Thyroid gland (tissue), 4 donors: Measurements from ENCODE around the gene DLX2. TPM values are rescaled to one million over a fixed set of nuclear protein-coding genes. Genes with fewer than 3 reads are reported as not detected.

Experiments used
- DNase-seq, 2 donors: peaks; one replicate each; pipeline ENCODE4 v3.0.0-alpha.2; 2019
- H3K27ac ChIP-seq, 3 donors: fragments of 200-600 bp; sonication (generic); 1 replicate in 2 of 3; 2 replicates in 1 of 3; pipeline ENCODE4 v1.5.1; 2016 to 2019; ENCODE audit warnings: mild to moderate bottlenecking in 1 of 3, moderate library complexity in 1 of 3
- H3K27me3 ChIP-seq: fragments of 200-600 bp; sonication (generic); one replicate; pipeline ENCODE4 v1.5.1; 2019
- H3K36me3 ChIP-seq, 2 donors: fragments of 200-600 bp; sonication (generic); one replicate each; pipeline ENCODE4 v1.5.1; 2016 to 2019
- H3K4me1 ChIP-seq, 2 donors: fragments of 200-600 bp; sonication (generic); one replicate each; pipeline ENCODE4 v1.5.1; 2017 to 2019
- H3K4me3 ChIP-seq, 3 donors: fragments of 200-600 bp; sonication (generic); replicated peaks in 1 of 3; 1 replicate in 2 of 3; 2 replicates in 1 of 3; pipeline ENCODE4 v1.5.1; 2016; ENCODE audit warnings: mild to moderate bottlenecking in 1 of 3
- H3K9me3 ChIP-seq: fragments of 200-600 bp; sonication (generic); one replicate; pipeline ENCODE4 v1.5.1; 2017
- CTCF ChIP-seq, 6 experiments: fragments of 200-600 bp in 3 of 6; fragments of 450-650 bp in 3 of 6; sonication (generic) in 3 of 6; IDR thresholded peaks; one replicate each; pipeline ENCODE4 v1.5.1; 2016 to 2019; ENCODE audit warnings: antibody characterized with exemption in 6 of 6, mild to moderate bottlenecking in 2 of 6, inconsistent platforms in 1 of 6, moderate library complexity in 1 of 6
- POLR2A ChIP-seq, 2 donors: fragments of 450-650 bp; IDR thresholded peaks; one replicate each; pipeline ENCODE4 v1.6.1; 2017; ENCODE audit warnings: antibody characterized with exemption in 2 of 2, mild to moderate bottlenecking in 2 of 2, moderate library complexity in 1 of 2
- WGBS, 2 donors: methylation state at CpG; one replicate each; pipeline ENCODE4 v1.1.5; 2017; 5-methylcytosine and 5-hydroxymethylcytosine counted together
- intact Hi-C: fragments of 100-400 bp; cut with DNase I; formaldehyde crosslinking; loops from one replicate; pipeline ENCODE4 v1.15.1; 2023
- total RNA-seq, 4 donors: library from RNA; depleted of rRNA; stranded (reverse); fragments of >200 nt; gene quantifications; one replicate each; pipeline ENCODE4 v1.2.3, GENCODE V29; 2016

DLX2 gene
- total RNA-seq, 4 donors from 2014 or later, result 0.25 to 0.78 (median 0.40) TPM; not detected in 1

DNA sequence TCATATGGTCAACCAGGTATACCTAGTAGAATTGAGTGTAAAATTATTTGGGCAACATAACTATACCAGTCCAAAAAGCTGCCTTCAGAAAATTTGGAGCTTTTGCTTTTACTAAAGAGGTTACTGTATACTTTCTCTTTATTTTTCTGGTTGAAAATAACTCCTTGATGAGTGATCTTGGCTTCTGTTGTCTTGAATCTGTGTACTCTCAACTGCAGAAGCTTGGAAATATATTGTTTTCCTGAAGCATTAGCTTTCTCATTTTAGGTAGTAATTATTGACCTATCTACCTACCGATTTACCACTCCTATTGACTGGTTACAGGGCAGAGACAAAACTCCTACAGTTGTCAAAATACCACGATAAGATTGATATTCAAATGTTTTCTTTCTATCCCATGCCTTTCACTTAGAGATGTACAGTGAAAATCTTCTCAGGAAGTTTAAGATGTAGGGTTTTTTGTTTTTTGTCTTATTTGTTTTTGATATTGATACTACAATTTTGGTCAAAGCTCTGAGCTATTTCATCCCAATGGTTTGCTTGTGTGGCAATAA lies 53.1 kb downstream of the DLX2 start:
- no peak for DNase-seq
- Histone ChIP-seq H3K4me1 (no peaks in the 10 kb centered on the region), H3K4me3 (no peak overlapping the region), H3K36me3 (no peaks in the 10 kb centered on the region), H3K27me3 (no peaks in the 10 kb centered on the region), H3K27ac (no peak overlapping the region), H3K9me3 (no peaks in the 10 kb centered on the region)
- intact Hi-C loops, result no loop called here
- TF ChIP-seq CTCF (IDR thresholded peaks at IDR 0.05) (no peak), POLR2A (IDR thresholded peaks at IDR 0.05) (no peak)
- WGBS, 2 donors, result 92 to 96% methylated on average over 2 of the region's 2 CpGs

Other genes with a start within 250 kb of the DLX2 start
- 10 to 100 TPM; 37.3 to 61.4 (median 46.3) TPM for gene SLC25A12, start 208.7 kb downstream of the DLX2 start, total RNA-seq
- 10 to 100 TPM; 34.0 to 68.7 (median 50.4) TPM for gene HAT1, start 180.4 kb downstream of the DLX2 start, total RNA-seq
- 10 to 100 TPM in 1 of 4 donors, 1 to 10 TPM in 3; 5.2 to 30.9 (median 7.3) TPM for gene METAP1D, start 102.9 kb downstream of the DLX2 start, total RNA-seq
- 1 to 10 TPM in 2 of 4 donors, under 1 TPM in 2; 0.68 to 1.5 (median 1.0) TPM for gene DLX1, start 17.4 kb downstream of the DLX2 start, total RNA-seq